PFSK-1 (cell line): ENCODE measurements around the gene NIF3L1.

Source experiments
- FOXP2 ChIP-seq: optimal IDR thresholded peaks from 2 replicates; pipeline ENCODE3; 2011; ENCODE audit warnings: borderline replicate concordance, control low read depth, inconsistent platforms; ENCODE audit not compliant: insufficient read depth; ENCODE audit errors: extremely low read length, extremely low read depth
- POLR2AphosphoS5 ChIP-seq: IDR thresholded peaks from 2 replicates; pipeline ENCODE4 v1.6.1; 2012; ENCODE audit warnings: low read depth, mild to moderate bottlenecking, control low read depth, low read length, moderate library complexity
- SIN3A ChIP-seq: IDR thresholded peaks from 2 replicates; pipeline ENCODE4 v1.6.1; 2012; ENCODE audit warnings: mild to moderate bottlenecking, low read length, moderate library complexity, borderline replicate concordance; ENCODE audit not compliant: insufficient read depth
- TAF1 ChIP-seq: IDR thresholded peaks from 2 replicates; pipeline ENCODE4 v1.6.1; 2012; ENCODE audit warnings: low read length, control low read depth, borderline replicate concordance; ENCODE audit not compliant: insufficient read depth
- TF ChIP-seq, protein P1 (sequence below), 2 experiments: IDR thresholded peaks; 2 replicates each; pipeline versions ENCODE4 v1.6.1 to v1.8.0; 2011 to 2012; ENCODE audit warnings: low read depth in 2 of 2, low read length in 2 of 2, control low read depth in 1 of 2, inconsistent platforms in 1 of 2, mild to moderate bottlenecking in 1 of 2, moderate library complexity in 1 of 2; ENCODE audit not compliant: insufficient read depth in 1 of 2

- TF ChIP-seq POLR2AphosphoS5 (no peak), TAF1 (no peak), SIN3A (no peak), FOXP2 (no peak)
- TF ChIP-seq, protein P1, sequence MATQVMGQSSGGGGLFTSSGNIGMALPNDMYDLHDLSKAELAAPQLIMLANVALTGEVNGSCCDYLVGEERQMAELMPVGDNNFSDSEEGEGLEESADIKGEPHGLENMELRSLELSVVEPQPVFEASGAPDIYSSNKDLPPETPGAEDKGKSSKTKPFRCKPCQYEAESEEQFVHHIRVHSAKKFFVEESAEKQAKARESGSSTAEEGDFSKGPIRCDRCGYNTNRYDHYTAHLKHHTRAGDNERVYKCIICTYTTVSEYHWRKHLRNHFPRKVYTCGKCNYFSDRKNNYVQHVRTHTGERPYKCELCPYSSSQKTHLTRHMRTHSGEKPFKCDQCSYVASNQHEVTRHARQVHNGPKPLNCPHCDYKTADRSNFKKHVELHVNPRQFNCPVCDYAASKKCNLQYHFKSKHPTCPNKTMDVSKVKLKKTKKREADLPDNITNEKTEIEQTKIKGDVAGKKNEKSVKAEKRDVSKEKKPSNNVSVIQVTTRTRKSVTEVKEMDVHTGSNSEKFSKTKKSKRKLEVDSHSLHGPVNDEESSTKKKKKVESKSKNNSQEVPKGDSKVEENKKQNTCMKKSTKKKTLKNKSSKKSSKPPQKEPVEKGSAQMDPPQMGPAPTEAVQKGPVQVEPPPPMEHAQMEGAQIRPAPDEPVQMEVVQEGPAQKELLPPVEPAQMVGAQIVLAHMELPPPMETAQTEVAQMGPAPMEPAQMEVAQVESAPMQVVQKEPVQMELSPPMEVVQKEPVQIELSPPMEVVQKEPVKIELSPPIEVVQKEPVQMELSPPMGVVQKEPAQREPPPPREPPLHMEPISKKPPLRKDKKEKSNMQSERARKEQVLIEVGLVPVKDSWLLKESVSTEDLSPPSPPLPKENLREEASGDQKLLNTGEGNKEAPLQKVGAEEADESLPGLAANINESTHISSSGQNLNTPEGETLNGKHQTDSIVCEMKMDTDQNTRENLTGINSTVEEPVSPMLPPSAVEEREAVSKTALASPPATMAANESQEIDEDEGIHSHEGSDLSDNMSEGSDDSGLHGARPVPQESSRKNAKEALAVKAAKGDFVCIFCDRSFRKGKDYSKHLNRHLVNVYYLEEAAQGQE (IDR thresholded peaks at IDR 0.05; ENCODE audit: insufficient read depth in 1 of 2, low read depth in 2 of 2, low read length in 2 of 2), result no peak
Measured at GRCh38 chr2:200856806-200857205, 32.4 kb upstream of the NIF3L1 start.
